OCI-LY3 (cell line): ENCODE measurements around the gene BNC1.

Experiments
- EZH2phosphoT487 ChIP-seq: fragments of 200-600 bp; shearing (Covaris generic); IDR thresholded peaks from 2 replicates; pipeline ENCODE4 v1.6.1; 2018; ENCODE audit warnings: antibody characterized with exemption, mixed run types, low read depth
- TF ChIP-seq, protein P1 (sequence below): fragments of 200-600, 300-600 bp; sonication (generic); IDR thresholded peaks from 2 replicates; pipeline ENCODE4 v1.5.1; 2014; ENCODE audit warnings: antibody characterized with exemption, low read length, low read depth

DNA sequence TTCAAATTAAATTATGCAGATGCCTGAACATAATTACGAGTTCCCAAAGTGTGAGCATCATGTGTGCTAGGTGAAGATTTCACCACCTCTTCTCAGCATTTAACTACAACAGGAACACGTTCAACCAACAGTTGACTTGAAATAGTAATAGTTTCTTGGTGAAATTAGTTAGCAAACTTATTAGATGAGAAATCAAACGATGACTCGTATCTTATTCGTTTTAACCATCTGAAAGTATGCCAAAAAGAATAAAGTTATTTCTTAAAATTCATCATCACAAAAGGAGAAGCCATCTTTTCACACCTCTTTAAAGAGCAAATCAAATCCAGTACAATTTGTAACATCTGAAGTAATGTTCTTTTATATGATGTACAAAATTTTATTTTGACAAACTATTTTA lies 2.3 kb downstream of the BNC1 start:
- TF ChIP-seq, protein P1, sequence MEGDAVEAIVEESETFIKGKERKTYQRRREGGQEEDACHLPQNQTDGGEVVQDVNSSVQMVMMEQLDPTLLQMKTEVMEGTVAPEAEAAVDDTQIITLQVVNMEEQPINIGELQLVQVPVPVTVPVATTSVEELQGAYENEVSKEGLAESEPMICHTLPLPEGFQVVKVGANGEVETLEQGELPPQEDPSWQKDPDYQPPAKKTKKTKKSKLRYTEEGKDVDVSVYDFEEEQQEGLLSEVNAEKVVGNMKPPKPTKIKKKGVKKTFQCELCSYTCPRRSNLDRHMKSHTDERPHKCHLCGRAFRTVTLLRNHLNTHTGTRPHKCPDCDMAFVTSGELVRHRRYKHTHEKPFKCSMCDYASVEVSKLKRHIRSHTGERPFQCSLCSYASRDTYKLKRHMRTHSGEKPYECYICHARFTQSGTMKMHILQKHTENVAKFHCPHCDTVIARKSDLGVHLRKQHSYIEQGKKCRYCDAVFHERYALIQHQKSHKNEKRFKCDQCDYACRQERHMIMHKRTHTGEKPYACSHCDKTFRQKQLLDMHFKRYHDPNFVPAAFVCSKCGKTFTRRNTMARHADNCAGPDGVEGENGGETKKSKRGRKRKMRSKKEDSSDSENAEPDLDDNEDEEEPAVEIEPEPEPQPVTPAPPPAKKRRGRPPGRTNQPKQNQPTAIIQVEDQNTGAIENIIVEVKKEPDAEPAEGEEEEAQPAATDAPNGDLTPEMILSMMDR: no peak
- TF ChIP-seq EZH2phosphoT487: no peak
